Cardiac septum (tissue), 1 donor: ENCODE results near the gene CEP85L. TPM values are rescaled to one million over a fixed set of nuclear protein-coding genes. Genes with fewer than 3 reads are reported as not detected.

Experiments
- DNase-seq: peaks from one replicate; pipeline ENCODE4 v3.0.0-alpha.2; 2020; ENCODE audit warnings: low spot score
- intact Hi-C: fragments of 100-400 bp; cut with DNase I; formaldehyde crosslinking; loops from one replicate; pipeline ENCODE4 v1.14.0; 2022
- long read RNA-seq: library from polyadenylated mRNA; unstranded; transcript quantifications from one replicate; pipeline ENCODE4 v2.0.0, GENCODE V29; 2021
- total RNA-seq: library from RNA; stranded (reverse); fragmentation: NEBNext Ultra II Directional; extraction: Animal tissue kit (Norgen Biotek cat#: 25700); gene quantifications from one replicate; pipeline ENCODE4 v1.2.1, GENCODE V29; 2021
- donor health status: DM: no; HTN: no; CAD: no.

CEP85L gene
- 6.6 TPM for total RNA-seq
- long read RNA-seq, partial matches to known transcripts, result 1 of 13 reads
- long read RNA-seq, other reads (novel, unspliced or antisense), result 12 of 13 reads

DNA sequence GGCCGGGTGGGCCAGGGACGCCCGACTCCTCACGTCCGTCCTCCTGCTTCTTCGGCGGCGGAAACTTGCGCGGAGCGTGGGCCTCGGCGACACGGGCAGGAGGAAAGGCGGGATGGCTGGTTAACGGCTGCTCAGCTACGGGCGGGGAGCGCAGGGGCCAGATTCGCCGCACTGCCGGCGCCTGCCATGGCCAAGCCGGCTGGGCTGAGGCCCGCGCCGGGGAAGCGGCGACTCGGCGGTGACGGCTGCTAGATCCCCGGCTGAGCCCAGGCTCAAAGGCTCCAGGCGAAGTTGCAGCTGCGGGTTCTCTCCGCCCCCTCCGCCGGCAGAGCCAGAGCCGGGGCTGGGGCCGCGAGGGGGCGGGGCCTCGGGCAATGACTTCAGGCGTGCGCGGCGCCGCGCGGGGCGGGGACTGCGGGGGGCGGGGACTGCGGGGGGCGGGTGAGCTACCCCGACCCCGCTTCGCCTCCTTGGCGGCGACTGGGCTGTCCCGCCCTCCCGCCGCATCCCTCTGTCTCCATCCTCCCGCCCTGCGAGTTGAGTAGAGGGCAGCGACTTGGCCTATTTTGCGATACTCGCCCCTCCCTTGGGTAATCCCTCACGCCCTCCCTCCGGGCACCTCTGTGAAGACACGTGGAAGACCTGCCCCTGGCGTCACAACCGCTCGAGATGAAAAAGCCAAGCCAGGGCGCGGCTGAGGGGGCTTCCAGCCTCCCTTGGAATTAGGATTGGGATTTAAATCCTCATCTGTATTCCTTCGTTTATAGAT, at the start of gene CEP85L:
CEP85L (minus strand) TSS at position 310 of the 769 bp plus-strand sequence. CDS start 322 bp downstream, outside the sequence.
- peak; percentile 96 for DNase-seq
- intact Hi-C loops, result loop anchor here (2.0 to 5.0 kb wide), 2 partner anchors 57 to 126 kb away; no protein-coding TSS in a partner anchor

DNA sequence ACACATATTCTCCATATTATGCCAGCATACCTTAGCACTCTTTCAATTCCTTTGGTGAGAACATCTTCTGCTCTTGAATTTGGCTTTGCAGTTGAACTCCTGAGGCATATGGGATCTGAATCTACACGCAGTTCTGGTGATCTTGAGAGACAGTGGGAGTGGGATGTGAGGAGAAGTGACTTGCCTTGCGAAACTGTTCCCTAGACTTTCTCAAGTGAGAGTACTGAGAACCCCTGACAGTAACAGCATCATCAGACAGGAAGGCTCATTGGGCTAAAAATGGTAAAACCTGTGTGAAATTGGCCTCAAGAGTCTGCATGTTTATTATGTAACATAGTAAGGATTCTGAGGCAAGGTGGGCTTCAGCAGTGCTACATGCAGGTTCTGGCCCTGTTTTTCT, 49.1 kb upstream of the CEP85L start:
- intact Hi-C loops, result no loop called here
- DNase-seq, result no peak

GRCh38 chr6:118697554-118697953, 46.2 kb upstream of the CEP85L start:
- intact Hi-C loops, result no loop called here
- no peak for DNase-seq

GRCh38 chr6:118696271-118696670, 44.9 kb upstream of the CEP85L start:
- intact Hi-C loops, result no loop called here
- no peak for DNase-seq

- DNase-seq, result no peak
- intact Hi-C loops, result no loop called here
Measured at GRCh38 chr6:118693562-118693961, 42.2 kb upstream of the CEP85L start.

DNA sequence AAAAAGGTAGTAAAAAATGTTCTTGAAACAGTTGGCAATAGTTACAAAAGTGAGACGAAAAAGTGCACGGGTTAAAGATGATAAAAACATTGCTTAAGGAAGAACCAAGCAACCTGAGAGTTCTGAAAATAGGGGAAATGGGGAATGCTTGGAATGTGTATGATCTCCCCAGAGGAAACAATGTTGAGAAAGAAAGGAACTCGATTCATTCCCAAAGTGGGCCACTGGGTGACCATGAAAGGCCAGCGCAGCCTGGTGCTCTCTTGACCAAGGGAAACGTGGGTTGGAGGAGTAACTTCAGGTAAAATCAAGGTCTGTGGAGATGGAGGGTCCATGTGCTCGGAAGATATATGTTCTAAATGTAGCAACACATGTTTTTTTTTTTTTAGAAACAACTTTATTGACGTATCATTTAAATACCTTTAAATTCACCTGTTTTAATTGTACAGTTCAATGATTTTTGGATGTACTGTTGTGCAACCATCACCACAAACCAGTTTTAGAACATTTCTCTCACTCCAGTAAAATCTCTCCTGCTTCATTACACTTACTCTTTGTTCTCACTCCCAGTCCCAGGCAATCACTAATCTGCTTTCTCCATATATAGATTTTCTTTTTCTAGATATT, 34.5 kb upstream of the CEP85L start:
- no peak for DNase-seq
- intact Hi-C loops, result no loop called here

GRCh38 chr6:118683881-118684872, 32.8 kb upstream of the CEP85L start:
- intact Hi-C loops, result no loop called here
- no peak for DNase-seq

DNA sequence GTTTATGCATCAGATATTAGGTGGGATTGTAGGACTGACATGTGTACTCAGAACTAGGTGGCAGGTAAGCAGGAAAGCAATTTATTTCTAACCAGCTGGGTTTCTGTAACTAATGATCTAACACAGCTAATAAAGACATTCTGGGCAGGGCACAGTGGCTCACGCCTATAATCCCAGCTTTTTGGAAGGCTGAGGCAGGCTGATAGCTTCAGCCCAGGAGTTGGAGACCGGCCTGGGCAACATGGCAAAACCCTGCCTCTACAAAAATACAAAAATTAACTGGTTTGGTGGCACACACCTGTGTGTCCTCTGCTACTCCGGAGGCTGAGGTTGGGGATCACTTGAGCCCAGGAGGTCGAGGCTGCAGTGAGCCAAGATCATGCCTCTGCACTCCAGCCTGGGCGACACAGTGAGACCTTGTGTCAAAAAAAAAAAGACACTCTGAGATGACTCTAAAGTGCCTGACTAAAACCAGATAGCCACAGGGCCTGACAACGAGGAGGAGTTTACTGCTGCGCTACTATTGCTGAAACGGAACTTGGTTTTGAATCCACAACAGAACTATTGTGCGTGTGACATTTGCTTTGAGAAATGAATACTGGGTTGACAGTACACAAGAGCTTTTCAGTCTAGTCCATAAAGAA, 29.2 kb upstream of the CEP85L start:
- intact Hi-C loops, result no loop called here
- no peak for DNase-seq

GRCh38 chr6:118679327-118679901, 28.0 kb upstream of the CEP85L start:
- no peak for DNase-seq

GRCh38 chr6:118678866-118679265, 27.5 kb upstream of the CEP85L start:
- DNase-seq, result no peak
- intact Hi-C loops, result no loop called here

More at GRCh38 chr6:118679327-118679901, 28.0 kb upstream of the CEP85L start:
- intact Hi-C loops, result no loop called here

GRCh38 chr6:118677193-118677592, 25.8 kb upstream of the CEP85L start:
- no peak for DNase-seq
- intact Hi-C loops, result no loop called here

GRCh38 chr6:118675225-118675624, 23.8 kb upstream of the CEP85L start:
- DNase-seq, result no peak
- intact Hi-C loops, result no loop called here

DNA sequence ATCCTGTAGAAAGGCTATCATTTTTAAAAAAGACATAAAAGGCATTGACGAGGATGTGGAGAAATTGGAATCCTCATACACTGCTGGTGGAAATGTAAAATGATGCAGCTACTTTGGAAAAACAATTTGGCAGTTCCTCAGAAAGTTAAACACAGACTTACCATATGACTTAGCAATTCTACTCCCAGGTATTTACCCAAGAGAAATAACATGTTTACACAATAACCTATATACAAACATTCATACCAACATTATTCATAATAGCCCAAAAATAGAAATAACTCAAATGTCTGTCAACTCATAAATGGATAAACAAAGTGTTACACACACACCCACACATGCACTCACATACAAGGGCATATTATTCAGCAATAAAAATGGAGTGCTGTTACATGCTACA, 23.4 kb upstream of the CEP85L start:
- no peak for DNase-seq
- intact Hi-C loops, result no loop called here

GRCh38 chr6:118672678-118673077, 21.3 kb upstream of the CEP85L start:
- no peak for DNase-seq
- intact Hi-C loops, result no loop called here

- no peak for DNase-seq
- intact Hi-C loops, result no loop called here
Measured at GRCh38 chr6:118669561-118669960, 18.2 kb upstream of the CEP85L start.

- intact Hi-C loops, result no loop called here
- no peak for DNase-seq
Measured at GRCh38 chr6:118668761-118669385, 17.5 kb upstream of the CEP85L start.

DNA sequence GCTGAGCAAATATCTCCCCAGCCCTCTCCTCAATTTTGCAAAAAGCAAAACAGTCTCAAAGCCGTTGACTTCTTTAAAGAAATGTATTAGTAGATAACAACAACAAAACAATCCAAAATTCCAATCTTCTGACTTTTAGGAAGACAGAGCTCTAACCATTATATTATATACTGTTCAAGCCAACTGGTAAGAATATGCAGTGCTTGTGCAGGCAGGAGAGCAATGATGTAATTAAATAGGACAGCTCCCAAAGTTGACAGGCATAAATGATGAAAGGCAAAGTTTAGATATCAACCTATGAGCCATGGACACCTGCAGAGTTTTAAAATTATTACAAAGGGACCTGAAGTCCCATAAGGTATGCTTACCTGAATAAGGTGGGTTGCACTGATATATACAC, 16.6 kb upstream of the CEP85L start:
- no peak for DNase-seq
- intact Hi-C loops, result no loop called here

- intact Hi-C loops, result no loop called here
Measured at GRCh38 chr6:118665011-118665410, 13.6 kb upstream of the CEP85L start.

More at GRCh38 chr6:118665011-118665410, 13.6 kb upstream of the CEP85L start:
- no peak for DNase-seq
